Transverse colon (tissue), 3 donors: Measurements from ENCODE around the gene SERAC1.

Experiments
- CTCF ChIP-seq, 5 experiments: fragments of 200-600 bp in 3 of 5; fragments of 450-650 bp in 2 of 5; sonication (generic) in 3 of 5; IDR thresholded peaks; 1 replicate in 2 of 5; 2 replicates in 3 of 5; pipeline ENCODE4 v1.5.1; 2016 to 2017; ENCODE audit warnings: antibody characterized with exemption in 5 of 5, inconsistent platforms in 3 of 5, mild to moderate bottlenecking in 2 of 5, moderate library complexity in 1 of 5
- POLR2A ChIP-seq: fragments of 450-650 bp; IDR thresholded peaks from one replicate; pipeline ENCODE4 v1.6.1; 2016; ENCODE audit warnings: antibody characterized with exemption, mild to moderate bottlenecking, moderate library complexity

- TF ChIP-seq CTCF (IDR thresholded peaks at IDR 0.05) (no peak), POLR2A (no peak)
Observed at GRCh38 chr6:158068156-158068892, 99.7 kb downstream of the SERAC1 start.
